ENCODE results near the gene TYK2.
A peak's percentile ranks its signal among the peaks of the same experiment; 100 is the strongest.

Gene TYK2

DNA sequence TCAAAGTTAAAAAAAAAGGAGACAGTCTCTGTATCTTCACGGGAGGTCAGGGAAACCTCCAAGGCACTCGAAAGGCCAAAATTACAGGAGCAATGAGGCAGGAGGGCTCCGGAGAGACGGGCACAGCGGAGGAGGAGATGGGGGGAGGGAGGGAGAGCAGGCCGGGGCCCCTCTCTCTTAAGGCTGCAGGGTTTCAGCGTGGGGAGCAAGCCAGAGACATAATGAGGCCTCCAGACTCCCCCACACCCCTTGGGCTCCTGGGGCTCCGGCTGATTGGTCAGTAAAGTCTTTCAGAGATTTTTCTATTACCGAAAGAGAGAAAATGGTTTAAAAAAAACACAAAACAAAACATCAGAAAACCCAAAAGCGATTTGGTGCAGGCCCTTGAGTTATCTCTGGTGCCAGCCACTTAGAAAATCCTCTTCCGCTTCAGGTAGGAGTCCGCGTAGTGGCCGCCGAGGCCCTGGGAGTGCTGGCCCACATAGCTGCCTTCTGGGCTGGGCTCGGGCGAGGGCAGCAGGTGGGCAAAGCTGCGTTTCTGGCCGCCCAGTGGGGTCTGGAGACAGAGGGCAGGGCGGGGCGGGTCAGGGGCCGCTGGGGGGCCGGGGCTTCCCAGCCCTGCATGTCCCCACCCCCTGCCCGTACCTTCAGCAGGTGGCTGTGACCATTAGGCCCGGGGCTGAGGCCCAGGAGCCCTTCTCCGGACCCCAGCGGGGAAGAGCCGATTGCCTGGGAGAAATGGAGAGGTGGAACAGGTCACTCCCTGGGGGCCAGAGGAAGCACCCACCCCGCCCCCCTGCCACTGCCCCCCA lies 63.1 kb downstream of the TYK2 start:
- no peak for TF ChIP-seq EZH2phosphoT487 (conservative IDR thresholded peaks at IDR 0.05; ENCODE audit: low read length)
- no peak for TF ChIP-seq CTCF (IDR thresholded peaks at IDR 0.05; ENCODE audit: insufficient read depth, low read length, poor library complexity, severe bottlenecking)
- no peaks in the 10 kb centered on the region for H3K79me2 ChIP-seq (ENCODE audit: insufficient read depth, low read length)
- H3K36me3 ChIP-seq (ENCODE audit: low read length) = no peaks in the 10 kb centered on the region
- H3K27ac ChIP-seq (ENCODE audit: low read depth, low read length) = no peak overlapping the region
- no peaks in the 10 kb centered on the region for H4K20me1 ChIP-seq (ENCODE audit: low read depth, low read length)
- no peak overlapping the region for H2AFZ ChIP-seq (ENCODE audit: low read depth, low read length, severe bottlenecking)
- no peaks in the 10 kb centered on the region for H3K9me3 ChIP-seq (ENCODE audit: insufficient read depth, low read length)
- no peaks in the 10 kb centered on the region for H3K27me3 ChIP-seq (ENCODE audit: low read length)
- H3K9me2 ChIP-seq (replicated peaks; ENCODE audit: insufficient read depth, low read length) = no peaks in the 10 kb centered on the region
- no peak overlapping the region for H3K4me3 ChIP-seq (ENCODE audit: insufficient read depth, low read length, poor library complexity, severe bottlenecking)
- H3K9ac ChIP-seq (ENCODE audit: low read length) = no peak overlapping the region
- H3K4me2 ChIP-seq (ENCODE audit: low read depth, low read length, poor library complexity, severe bottlenecking) = no peak overlapping the region
- H3F3A ChIP-seq (ENCODE audit: insufficient read depth) = no peaks in the 10 kb centered on the region

- H3K9me3 ChIP-seq (ENCODE audit: insufficient read depth, low read length) = no peaks in the 10 kb centered on the region
- H3K36me3 ChIP-seq (ENCODE audit: low read length) = no peaks in the 10 kb centered on the region
- no peaks in the 10 kb centered on the region for H3K27me3 ChIP-seq (ENCODE audit: low read length)
- no peak overlapping the region for H2AFZ ChIP-seq (ENCODE audit: low read depth, low read length, severe bottlenecking)
- H3K27ac ChIP-seq (ENCODE audit: low read depth, low read length) = 0 out of 2 replicates have a peak overlapping the region, but pooled peaks have one; percentile 6
- H3K4me3 ChIP-seq (ENCODE audit: insufficient read depth, low read length, poor library complexity, severe bottlenecking) = peak overlapping the region; percentile 68
- TF ChIP-seq EZH2phosphoT487 (conservative IDR thresholded peaks at IDR 0.05; ENCODE audit: low read length) (no peak), CTCF (IDR thresholded peaks at IDR 0.05; ENCODE audit: insufficient read depth, low read length, poor library complexity, severe bottlenecking) (no peak)
- peak overlapping the region; percentile 72 for H3K9ac ChIP-seq (ENCODE audit: low read length)
- H3K9me2 ChIP-seq (replicated peaks; ENCODE audit: insufficient read depth, low read length) = no peaks in the 10 kb centered on the region
- H4K20me1 ChIP-seq (ENCODE audit: low read depth, low read length) = no peaks in the 10 kb centered on the region
- peak overlapping the region; percentile 61 for H3K4me2 ChIP-seq (ENCODE audit: low read depth, low read length, poor library complexity, severe bottlenecking)
- no peaks in the 10 kb centered on the region for H3K79me2 ChIP-seq (ENCODE audit: insufficient read depth, low read length)
- no peaks in the 10 kb centered on the region for H3F3A ChIP-seq (ENCODE audit: insufficient read depth)
These were observed 63.9 kb downstream of the TYK2 start for GRCh38 chr19:10316229-10317044.

GRCh38 chr19:10315335-10316214 lies 64.8 kb downstream of the TYK2 start, which contains the start of gene FDX2:
Gene FDX2 (minus strand): TSS chr19:10316015. CDS start chr19:10315996, 19 bp downstream.
- peak within 1 kb of the TSS; percentile 61 for H3K4me2 ChIP-seq (ENCODE audit: low read depth, low read length, poor library complexity, severe bottlenecking)
- H3K4me3 ChIP-seq (ENCODE audit: insufficient read depth, low read length, poor library complexity, severe bottlenecking) = peak within 1 kb of the TSS; percentile 68
- no peaks in the 10 kb centered on the region for H3F3A ChIP-seq (ENCODE audit: insufficient read depth)
- no peak for TF ChIP-seq CTCF (IDR thresholded peaks at IDR 0.05; ENCODE audit: insufficient read depth, low read length, poor library complexity, severe bottlenecking)
- TF ChIP-seq EZH2phosphoT487 (conservative IDR thresholded peaks at IDR 0.05; ENCODE audit: low read length) = no peak
- H3K9ac ChIP-seq (ENCODE audit: low read length) = peak within 1 kb of the TSS; percentile 72
- no peaks in the 10 kb centered on the region for H3K79me2 ChIP-seq (ENCODE audit: insufficient read depth, low read length)
- H3K36me3 ChIP-seq (ENCODE audit: low read length) = no peaks in the 10 kb centered on the region
- no peaks in the 10 kb centered on the region for H3K9me2 ChIP-seq (replicated peaks; ENCODE audit: insufficient read depth, low read length)
- H4K20me1 ChIP-seq (ENCODE audit: low read depth, low read length) = no peaks in the 10 kb centered on the region
- peak within 1 kb of the TSS; percentile 27 for H3K27ac ChIP-seq (ENCODE audit: low read depth, low read length)
- no peaks in the 10 kb centered on the region for H3K27me3 ChIP-seq (ENCODE audit: low read length)
- H3K9me3 ChIP-seq (ENCODE audit: insufficient read depth, low read length) = no peaks in the 10 kb centered on the region
- peak within 1 kb of the TSS; percentile 92 for H2AFZ ChIP-seq (ENCODE audit: low read depth, low read length, severe bottlenecking)
